Dendritic cell treated with granulocyte-macrophage colony-stimulating factor and Interleukin-4, amounts not matched to agents 40 ng/mL and 50 ng/mL, for 4 days (primary cell): Measurements from ENCODE around the gene CCDC184.
A peak's percentile ranks its signal among the peaks of the same experiment; 100 is the strongest.
"Not testable (repeated sequence)": the region's sequence is repeated elsewhere in the genome, so short reads cannot be mapped to it uniquely, and the experiment has no call there.

Source experiments
- H3K27ac Mint-ChIP-seq: one replicate; pipeline ENCODE4 v1.8.0; 2022; ENCODE audit warnings: mild to moderate bottlenecking, mixed read lengths
- H3K27me3 Mint-ChIP-seq: one replicate; pipeline ENCODE4 v1.8.0; 2022; ENCODE audit warnings: mild to moderate bottlenecking, mixed read lengths
- H3K36me3 Mint-ChIP-seq: one replicate; pipeline ENCODE4 v1.8.0; 2022; ENCODE audit warnings: low read depth, mixed read lengths
- H3K4me1 Mint-ChIP-seq: one replicate; pipeline ENCODE4 v1.8.0; 2022; ENCODE audit warnings: low read depth, mixed read lengths
- H3K4me3 Mint-ChIP-seq: one replicate; pipeline ENCODE4 v1.8.0; 2022; ENCODE audit warnings: mild to moderate bottlenecking, moderate library complexity, mixed read lengths
- H3K9me3 Mint-ChIP-seq: one replicate; pipeline ENCODE4 v1.8.0; 2022; ENCODE audit warnings: mixed read lengths
- intact Hi-C: fragments of 100-400 bp; cut with micrococcal nuclease; formaldehyde crosslinking; loops from one replicate; pipeline ENCODE4 v1.15.0; 2022

The CCDC184 gene

DNA sequence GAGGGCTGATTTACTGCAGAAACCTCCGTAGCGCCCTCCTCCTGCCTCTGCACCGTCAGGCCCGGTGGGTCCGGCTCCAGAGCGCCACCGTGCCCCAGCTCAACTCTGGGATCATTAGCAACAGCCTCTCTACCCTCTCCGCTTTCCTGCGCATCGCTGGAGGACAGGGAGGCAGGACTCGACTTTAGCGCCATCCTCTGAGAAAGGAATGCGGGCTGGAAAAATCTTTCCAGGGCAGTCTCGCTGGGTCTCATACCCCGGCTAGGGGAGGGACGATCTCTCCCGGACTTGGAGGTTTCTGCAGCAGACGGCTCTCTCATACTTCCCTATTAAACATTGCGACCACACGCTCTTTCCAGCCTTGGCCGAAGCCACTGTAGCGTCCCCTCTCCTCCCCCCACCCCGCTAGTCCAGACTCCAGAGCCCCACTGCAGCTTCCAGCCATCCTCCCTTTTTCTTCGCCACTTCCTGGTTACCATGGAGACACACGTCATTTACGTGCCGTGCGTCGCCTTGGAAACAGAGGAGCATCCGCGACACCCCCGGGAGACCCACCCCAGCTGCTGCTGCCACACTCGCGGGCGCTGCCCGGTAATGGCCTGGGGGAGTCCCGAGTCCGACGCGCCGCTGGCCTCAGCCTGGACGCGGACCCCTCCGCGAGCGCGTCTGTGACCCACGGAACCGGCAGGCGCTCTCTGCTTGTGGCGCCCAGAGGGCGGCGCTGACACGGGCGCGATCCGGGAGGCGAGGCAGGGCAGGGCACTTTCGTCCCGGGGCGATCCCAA is at the start of gene CCDC184:
CCDC184 (plus strand) TSS at position 554 of the 785 bp plus-strand sequence. CDS start 479 bp downstream, outside the sequence.
- Mint-ChIP-seq H3K36me3 (no peaks in the 10 kb centered on the region), H3K27ac (peak within 1 kb of the TSS; percentile 56), H3K4me3 (peak within 1 kb of the TSS; percentile 82), H3K9me3 (no peaks in the 10 kb centered on the region), H3K27me3 (peaks cover 71% of the 10 kb centered on the region), H3K4me1 (peaks cover 18% of the 10 kb centered on the region)
- intact Hi-C loops = no loop called here

DNA sequence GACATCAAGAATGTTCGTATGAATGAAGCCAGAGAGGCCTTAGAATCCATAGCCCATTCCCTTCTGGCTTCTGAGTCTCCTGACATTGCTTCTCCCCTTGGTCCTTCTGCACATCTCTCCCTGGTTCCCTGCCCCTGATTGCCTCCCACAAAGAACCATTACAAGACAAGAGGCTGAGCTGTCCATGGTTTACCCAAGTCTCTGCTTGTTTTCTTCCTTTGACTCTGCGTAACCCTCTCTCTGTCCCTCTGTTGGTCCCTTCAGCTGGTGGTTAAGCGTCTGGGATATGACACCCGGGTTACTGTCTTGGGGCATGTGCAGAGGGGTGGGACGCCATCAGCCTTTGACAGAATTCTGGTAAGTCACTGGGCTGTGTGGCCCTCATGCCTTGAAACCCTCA is 48.4 kb upstream of the CCDC184 start:
- Mint-ChIP-seq H3K4me1 (no peaks in the 10 kb centered on the region), H3K4me3 (no peak overlapping the region), H3K27ac (no peak overlapping the region), H3K27me3 (no peaks in the 10 kb centered on the region), H3K9me3 (no peaks in the 10 kb centered on the region), H3K36me3 (peaks cover 9% of the 10 kb centered on the region)
- intact Hi-C loops = no loop called here

DNA sequence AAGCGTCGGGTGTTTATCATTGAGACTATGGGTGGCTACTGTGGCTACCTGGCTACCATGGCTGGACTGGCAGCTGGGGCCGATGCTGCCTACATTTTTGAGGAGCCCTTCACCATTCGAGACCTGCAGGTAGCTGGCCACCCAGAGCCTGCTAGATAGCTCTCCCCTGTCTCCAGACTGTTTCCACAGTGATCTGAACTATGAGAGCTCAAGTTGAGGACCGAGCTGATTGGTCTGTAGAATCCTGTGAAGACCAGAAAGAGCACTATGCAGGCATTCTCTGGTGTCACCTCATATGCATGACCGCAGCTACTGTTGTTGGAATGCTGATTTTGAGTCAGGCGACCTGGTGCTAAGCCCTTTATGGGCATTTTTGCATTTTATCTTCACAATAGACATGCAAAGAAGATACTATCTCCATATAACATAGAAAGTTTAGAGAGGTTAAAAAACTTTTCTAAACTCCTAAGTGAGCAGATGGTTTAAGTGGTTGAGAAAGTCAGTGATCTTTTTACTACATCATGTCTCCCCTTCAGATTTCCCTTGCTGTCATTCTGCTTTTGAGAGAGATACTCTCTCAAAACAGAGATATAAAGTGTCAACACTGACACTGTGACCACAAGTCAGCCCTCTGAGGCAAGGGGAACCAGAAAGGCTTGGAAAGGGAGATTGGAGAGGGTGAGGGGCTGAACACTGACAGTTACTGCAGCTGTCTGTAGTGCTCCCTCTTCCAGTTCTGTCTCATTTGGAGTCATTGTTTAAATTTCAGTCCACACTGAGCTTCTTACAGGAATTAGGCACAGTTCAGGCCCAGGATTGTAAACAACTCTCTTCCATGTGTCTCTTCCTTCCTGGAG is 40.4 kb upstream of the CCDC184 start:
- Mint-ChIP-seq H3K27ac (no peak overlapping the region), H3K4me1 (no peaks in the 10 kb centered on the region), H3K4me3 (no peak overlapping the region), H3K27me3 (no peaks in the 10 kb centered on the region), H3K36me3 (peaks cover 49% of the 10 kb centered on the region), H3K9me3 (no peaks in the 10 kb centered on the region)
- intact Hi-C loops = no loop called here

DNA sequence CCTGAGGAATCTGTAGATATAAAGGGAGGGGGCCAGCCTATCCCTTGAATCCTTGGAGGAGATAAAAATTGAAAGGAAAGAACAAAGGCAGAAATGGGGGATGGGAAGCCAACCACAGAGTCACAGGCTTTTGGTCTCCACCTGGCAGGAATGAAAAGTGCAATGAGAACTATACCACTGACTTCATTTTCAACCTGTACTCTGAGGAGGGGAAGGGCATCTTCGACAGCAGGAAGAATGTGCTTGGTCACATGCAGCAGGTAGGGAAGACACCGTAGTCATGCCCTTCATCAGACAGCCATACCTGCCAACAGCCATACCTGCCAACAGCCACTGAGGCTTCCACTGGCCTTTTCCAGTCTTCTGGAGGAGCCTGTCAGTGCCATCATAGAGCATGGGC is 39.5 kb upstream of the CCDC184 start:
- Mint-ChIP-seq H3K27ac (no peak overlapping the region), H3K4me3 (no peak overlapping the region), H3K36me3 (peaks cover 58% of the 10 kb centered on the region), H3K4me1 (no peaks in the 10 kb centered on the region), H3K9me3 (no peaks in the 10 kb centered on the region), H3K27me3 (no peaks in the 10 kb centered on the region)
- intact Hi-C loops = no loop called here

DNA sequence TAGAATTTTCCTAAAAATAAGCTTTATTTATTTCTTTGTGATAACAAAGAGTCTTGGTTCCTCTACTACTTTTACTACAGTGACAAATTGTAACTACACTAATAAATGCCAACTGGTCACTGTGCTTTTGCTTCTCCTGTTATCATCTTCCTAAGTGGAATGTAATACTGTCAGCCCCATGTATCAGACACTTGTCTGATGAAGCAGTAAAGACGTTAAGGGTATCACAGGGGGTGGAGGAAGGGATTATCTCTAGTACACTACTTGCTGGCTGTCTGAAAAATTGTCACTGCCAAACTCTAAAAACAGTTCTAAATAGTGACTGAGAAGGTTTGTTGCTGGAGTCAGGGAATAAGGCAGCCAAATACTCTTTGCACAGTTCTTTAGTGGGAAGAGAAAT is 37.5 kb upstream of the CCDC184 start:
- intact Hi-C loops = no loop called here
- peaks cover 78% of the 10 kb centered on the region for H3K36me3 Mint-ChIP-seq
- H3K9me3 Mint-ChIP-seq = no peaks in the 10 kb centered on the region
- H3K27ac Mint-ChIP-seq = no peak overlapping the region
- no peak overlapping the region for H3K4me3 Mint-ChIP-seq
- no peaks in the 10 kb centered on the region for H3K4me1 Mint-ChIP-seq
- H3K27me3 Mint-ChIP-seq = no peaks in the 10 kb centered on the region

DNA sequence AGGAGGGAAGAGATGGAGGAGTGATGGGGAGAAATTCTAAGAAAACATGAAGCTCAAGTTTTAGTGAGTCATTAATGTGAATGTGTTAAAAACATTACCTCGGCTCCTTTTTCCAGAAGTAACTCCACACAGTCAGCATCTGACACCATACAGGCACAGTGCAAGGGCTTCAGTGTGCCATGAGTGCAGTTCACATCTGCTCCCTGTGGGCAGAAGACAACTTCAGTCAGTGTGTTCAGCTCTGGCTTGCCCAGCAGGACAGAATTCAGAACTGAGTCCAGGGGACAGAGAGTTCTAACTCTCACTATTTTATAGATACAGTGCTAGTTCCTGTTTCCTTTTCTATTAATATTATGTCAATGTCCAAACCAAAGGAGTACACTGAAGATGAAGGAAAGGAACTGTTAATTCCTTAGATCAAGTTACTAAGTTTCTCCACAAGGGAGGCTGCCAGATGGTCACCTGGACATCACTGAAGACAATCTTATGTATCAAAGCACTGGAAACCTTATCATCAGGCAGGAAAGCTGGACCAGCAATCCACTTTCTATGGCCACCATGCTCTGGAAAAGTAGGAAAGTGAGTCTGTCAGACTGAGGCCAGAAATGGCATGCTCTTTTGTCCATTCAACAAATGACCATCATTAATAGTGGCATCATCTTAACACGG is 32.2 kb upstream of the CCDC184 start:
- H3K36me3 Mint-ChIP-seq = peaks cover 83% of the 10 kb centered on the region
- H3K4me3 Mint-ChIP-seq = no peak overlapping the region
- H3K27me3 Mint-ChIP-seq = no peaks in the 10 kb centered on the region
- intact Hi-C loops = no loop called here
- no peaks in the 10 kb centered on the region for H3K4me1 Mint-ChIP-seq
- no peak overlapping the region for H3K27ac Mint-ChIP-seq
- H3K9me3 Mint-ChIP-seq = no peaks in the 10 kb centered on the region

DNA sequence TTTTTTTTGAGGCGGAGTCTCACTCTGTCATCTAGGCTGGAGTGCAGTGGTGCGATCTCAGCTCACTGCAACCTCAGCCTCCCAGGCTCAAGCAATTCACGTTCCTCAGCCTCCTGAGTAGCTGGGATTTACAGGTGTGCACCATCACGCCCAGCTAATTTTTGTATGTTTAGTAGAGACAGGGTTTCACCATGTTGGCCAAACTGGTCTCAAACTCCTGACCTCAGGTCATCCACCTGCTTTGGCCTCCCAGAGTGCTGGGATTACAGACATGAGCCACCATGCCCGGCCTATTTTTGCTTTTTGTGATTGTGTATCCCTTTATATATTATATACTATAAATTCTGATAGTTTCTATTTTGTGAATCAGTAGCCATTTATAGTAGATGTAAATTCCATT is 27.7 kb upstream of the CCDC184 start:
- H3K4me1 Mint-ChIP-seq, H3K27me3 Mint-ChIP-seq, intact Hi-C loops, H3K27ac Mint-ChIP-seq, H3K4me3 Mint-ChIP-seq, H3K9me3 Mint-ChIP-seq: not testable (repeated sequence)
- H3K36me3 Mint-ChIP-seq = peaks cover 45% of the 10 kb centered on the region

DNA sequence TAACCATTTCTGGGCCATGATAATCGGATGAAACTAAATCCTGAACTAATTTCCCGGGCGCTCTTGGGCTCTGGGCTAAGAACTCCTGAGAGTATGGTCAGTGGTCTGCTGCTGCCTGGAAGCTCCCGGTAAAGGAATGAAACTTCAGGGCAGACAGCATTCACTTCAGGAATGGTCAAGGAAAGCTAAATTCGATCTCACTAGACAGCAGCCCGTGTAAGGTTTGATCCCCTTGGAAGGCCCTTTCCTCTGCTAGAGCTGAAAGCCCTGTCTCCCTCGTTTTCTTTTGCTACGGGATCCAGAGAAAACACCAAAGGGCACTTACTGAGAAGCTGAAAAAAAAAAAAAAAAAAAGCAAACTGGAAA is 26.8 kb upstream of the CCDC184 start:
- peaks cover 38% of the 10 kb centered on the region for H3K36me3 Mint-ChIP-seq
- H3K27ac Mint-ChIP-seq = peak overlapping the region; percentile 91
- peaks cover 6% of the 10 kb centered on the region for H3K4me1 Mint-ChIP-seq
- H3K9me3 Mint-ChIP-seq = no peaks in the 10 kb centered on the region
- H3K27me3 Mint-ChIP-seq = no peaks in the 10 kb centered on the region
- H3K4me3 Mint-ChIP-seq = peak overlapping the region; percentile 88
- intact Hi-C loops = loop anchor here (1.0 kb wide), 1 partner anchor 50 kb away; the partner anchor contains the start of gene SENP1

DNA sequence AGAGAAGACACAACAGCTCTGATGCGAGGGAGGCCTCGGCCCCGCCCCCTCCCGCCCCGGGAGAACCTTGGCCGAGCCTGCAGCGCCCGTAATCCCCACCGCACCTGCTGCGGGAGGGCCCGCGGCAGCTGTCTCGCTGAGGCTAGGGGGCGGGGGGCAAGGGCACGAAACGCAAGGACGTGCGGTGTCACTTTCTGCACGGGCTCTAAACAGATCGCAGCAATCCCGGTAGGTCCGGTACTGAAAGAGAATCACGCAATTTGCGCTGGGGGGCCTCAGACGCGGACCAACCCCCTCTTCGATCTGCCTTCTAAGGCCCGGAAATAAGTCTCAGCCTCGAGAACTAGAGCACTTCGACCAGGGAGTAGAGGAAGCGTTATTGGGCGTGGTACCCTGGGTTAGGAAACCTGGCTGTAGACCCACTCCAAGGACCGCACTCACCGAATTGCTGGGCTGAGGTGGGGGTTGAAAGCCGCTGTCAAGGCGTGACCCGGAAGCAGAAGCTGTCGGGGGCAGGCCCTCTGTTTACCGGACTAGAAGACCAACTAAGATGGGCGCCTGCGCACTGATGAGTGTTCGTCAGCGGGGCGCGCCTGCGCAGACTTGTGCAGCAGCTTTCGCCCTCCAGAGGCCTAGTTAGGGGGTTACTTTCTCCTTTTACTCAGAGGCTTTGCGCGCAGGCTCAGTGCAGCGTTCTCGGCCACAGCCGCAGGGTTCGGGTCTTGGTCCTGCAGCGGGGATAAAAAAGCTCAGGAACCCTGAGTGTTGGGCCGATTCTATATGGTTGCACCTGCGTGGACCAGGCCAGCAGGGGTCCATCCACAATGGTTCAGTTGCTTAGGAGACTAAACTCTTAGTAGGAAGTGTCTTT is 26.2 kb upstream of the CCDC184 start, which contains the start of gene ASB8:
ASB8 (minus strand) TSS at position 498 of the 871 bp plus-strand sequence. CDS start 4,019 bp downstream, outside the sequence.
- H3K27ac Mint-ChIP-seq = peak within 1 kb of the TSS; percentile 91
- peaks cover 32% of the 10 kb centered on the region for H3K36me3 Mint-ChIP-seq
- H3K27me3 Mint-ChIP-seq = no peaks in the 10 kb centered on the region
- no peaks in the 10 kb centered on the region for H3K9me3 Mint-ChIP-seq
- peaks cover 6% of the 10 kb centered on the region for H3K4me1 Mint-ChIP-seq
- H3K4me3 Mint-ChIP-seq = peak within 1 kb of the TSS; percentile 88
- intact Hi-C loops = loop anchor here (1.0 kb wide), 1 partner anchor 51 kb away; the partner anchor contains the start of gene SENP1

DNA sequence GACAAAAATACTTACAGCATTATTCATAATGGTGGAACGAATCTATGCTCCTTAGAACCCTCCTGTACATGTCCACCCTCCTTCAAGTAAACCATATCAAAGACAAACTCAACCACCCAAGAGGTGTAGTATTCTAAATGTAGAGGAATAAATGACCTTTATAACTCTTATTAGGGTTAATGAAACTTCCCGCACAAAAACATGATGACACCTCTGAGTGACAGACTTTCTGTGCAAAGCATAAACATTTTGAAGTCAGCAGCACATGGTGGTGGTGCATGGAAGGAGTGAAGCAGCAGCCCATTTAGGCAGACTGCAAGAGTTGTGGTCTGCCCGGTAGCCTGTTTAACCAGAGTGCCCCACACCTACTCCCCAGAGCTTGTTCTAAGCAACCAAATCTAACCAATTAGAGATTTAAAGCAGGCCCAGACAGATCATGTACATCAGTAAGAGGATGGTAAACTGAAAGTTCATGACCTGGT is 25.5 kb upstream of the CCDC184 start:
- Mint-ChIP-seq H3K36me3 (peaks cover 26% of the 10 kb centered on the region), H3K9me3 (no peaks in the 10 kb centered on the region), H3K4me3 (peak overlapping the region; percentile 88), H3K27ac (peak overlapping the region; percentile 91), H3K27me3 (no peaks in the 10 kb centered on the region), H3K4me1 (peaks cover 6% of the 10 kb centered on the region)
- intact Hi-C loops = loop anchor here (1.0 kb wide), 1 partner anchor 52 kb away; the partner anchor contains the start of gene SENP1

DNA sequence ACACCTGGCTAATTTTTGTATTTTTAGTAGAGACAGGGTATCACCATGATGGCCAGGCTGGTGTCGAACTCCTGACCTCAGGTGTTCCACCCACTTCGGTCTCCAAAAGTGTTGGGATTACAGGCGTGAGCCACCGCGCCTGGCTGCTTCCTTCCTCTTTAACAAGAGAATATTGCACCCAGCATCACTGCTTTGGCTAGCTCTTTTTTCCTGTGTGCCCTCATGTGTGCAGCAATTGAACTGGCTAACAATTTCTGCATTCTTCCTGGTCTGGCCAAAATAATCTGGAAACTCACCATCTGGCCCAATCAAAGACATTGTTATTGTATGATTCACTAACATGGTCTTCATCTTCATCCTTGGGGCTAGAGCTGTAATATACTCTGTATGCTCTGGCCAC is 23.4 kb upstream of the CCDC184 start:
- H3K4me3 Mint-ChIP-seq = no peak overlapping the region
- peaks cover 6% of the 10 kb centered on the region for H3K4me1 Mint-ChIP-seq
- H3K9me3 Mint-ChIP-seq = no peaks in the 10 kb centered on the region
- peaks cover 6% of the 10 kb centered on the region for H3K36me3 Mint-ChIP-seq
- intact Hi-C loops = loop anchor here (10.0 kb wide), 1 partner anchor 195 kb away; the partner anchor contains the start of gene TMEM106C
- H3K27me3 Mint-ChIP-seq = no peaks in the 10 kb centered on the region
- H3K27ac Mint-ChIP-seq = no peak overlapping the region

DNA sequence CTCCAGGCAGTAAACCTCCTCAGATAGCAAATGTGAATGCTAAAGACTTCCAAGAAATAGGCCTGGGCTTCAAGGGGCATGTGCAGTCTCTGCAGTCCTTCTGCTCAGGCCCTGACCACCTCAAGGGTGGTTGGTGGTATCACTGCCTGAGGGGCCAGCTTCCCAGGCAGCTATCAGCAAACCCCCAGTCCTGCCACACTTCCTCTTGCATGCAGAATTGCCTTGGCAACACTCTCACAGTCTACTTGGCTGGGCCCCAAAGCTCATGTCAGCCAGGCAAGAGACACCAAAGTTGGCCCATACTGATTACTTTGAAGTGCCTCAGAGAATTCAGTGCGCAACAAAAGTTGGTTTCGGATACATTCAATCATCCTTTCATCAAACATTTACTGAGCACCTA is 22.6 kb upstream of the CCDC184 start:
- Mint-ChIP-seq H3K27ac (no peak overlapping the region), H3K4me1 (peaks cover 6% of the 10 kb centered on the region), H3K36me3 (peaks cover 6% of the 10 kb centered on the region), H3K4me3 (no peak overlapping the region), H3K9me3 (no peaks in the 10 kb centered on the region), H3K27me3 (peaks cover under 1% of the 10 kb centered on the region)
- intact Hi-C loops = loop anchor here (10.0 kb wide), 1 partner anchor 196 kb away; the partner anchor contains the start of gene TMEM106C
